NCI-H526 treated with DMSO at 0.1 percent for 48 hours (cell line): Measurements from ENCODE around the gene PTPRF.
A peak's percentile ranks its signal among the peaks of the same experiment; 100 is the strongest.

Source experiments
- DNase-seq: peaks from one replicate; lab custom pipeline; 2025; lab: John Stamatoyannopoulos, UW

PTPRF gene

DNA sequence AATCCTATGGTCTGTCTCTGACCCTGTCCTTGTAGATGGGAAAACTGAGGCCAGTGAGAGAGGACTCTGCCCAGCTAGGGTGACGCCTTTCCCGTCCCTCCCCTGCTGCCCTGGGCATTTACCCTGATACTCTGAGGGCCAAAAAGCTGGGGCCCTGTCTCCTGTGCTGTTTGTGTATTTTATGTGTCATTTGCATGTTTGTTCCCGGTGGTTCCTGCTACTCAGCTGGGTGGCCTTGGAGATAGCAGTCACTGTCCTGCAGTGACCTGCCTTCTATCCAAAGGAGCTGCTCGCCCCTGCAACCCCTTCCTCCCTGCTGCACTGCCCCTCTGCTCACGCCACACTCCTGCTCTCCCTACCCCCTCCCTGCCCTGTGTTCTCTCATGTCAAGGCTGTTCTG is 78.1 kb downstream of the PTPRF start:
- peak; percentile 59 for DNase-seq

DNA sequence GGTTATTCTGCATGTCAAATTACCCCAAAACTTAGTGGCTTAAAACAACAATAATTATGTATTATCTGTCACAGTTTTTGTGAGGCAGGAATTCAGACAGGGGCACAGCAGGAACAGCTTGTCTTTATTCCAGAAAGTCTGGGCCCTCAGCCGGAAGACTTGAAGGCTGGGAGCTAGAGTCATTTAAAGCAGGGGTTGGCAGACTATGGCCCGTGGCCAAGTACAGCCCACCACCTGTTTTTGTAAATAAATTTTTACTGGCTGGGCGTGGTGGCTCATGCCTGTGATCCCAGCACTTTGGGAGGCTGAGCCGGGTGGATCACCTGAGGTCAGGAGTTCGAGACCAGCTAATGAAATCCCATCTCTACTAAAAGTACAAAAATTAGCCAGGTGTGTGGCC is 79.7 kb downstream of the PTPRF start:
- no peak for DNase-seq

DNA sequence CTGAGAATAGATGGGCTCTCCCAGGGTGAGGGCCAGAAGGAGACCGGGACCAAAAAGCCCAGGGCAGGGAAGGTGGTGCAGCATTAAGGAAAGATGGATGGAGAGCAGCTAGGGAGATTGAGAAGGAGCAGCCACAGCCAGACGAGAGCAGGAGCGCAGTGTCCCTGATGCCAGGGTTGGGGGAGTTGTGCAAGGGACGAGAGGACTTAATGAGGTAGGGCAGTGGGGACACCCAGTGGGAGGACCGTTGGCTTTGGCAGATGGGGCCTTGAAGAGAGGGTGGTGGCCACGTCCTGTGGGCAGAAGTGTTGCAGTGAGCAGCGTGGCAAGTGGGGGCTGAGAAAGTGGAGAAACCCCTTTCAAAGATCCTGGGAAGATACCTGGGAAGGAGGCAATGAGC is 81.3 kb downstream of the PTPRF start:
- no peak for DNase-seq

DNA sequence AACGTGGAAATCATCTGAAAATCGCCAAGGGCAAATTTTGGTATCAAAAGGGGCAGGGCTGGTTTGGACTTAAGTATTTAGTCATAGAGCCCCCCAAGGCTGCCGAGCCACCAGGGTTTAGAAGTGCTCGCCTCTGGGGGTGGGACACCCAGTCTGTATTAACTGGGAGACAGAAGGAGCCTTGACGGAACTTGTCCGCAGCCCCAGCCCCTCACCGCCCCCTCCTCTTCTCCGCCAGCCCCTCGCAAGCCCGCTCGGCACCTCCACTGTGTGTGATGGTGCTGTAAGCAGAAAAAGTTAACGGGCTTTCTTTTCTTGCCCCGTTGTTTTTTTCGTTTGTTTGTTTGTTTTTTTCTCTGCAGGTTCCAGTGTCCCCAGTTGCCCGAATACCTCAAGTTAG is 81.7 kb downstream of the PTPRF start:
- no peak for DNase-seq

DNA sequence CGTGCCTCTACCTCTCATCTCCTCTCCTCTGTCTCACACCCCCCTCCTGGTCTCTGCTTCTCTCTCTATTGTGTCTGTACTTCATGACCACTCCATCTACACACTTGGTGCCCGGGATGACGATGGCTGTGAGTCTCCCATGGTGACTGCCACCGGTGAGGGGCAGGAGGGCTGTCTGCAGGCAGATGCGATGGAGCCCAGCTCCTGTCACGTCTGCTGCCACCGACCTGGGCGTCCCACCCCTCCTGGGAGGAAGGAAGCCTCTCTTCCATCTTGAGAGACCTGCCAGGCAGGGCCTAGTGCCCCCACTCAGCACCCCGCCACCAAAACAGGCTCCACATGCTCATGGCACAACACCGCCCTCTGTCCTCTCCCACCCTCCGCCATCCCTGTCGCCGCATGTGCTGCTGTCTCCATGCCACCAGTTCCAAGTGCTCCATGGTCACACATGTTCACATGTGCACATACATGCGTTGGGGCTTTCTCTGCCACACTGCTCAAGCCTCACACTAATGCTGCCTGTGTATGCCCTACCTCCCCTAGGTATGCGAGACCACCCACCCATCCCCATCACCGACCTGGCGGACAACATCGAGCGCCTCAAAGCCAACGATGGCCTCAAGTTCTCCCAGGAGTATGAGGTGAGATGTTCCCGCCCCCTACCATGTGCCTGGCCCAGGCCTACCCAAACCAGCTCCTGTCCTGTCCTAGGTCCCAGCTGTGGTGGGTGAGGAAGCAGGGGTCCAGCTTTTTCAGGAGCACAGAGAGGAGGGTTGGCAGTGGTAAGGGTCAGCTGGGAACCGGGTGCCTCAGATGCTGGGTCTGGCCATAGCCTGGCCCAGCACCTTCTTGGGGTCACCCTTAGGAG is 82.6 kb downstream of the PTPRF start:
- no peak for DNase-seq

DNA sequence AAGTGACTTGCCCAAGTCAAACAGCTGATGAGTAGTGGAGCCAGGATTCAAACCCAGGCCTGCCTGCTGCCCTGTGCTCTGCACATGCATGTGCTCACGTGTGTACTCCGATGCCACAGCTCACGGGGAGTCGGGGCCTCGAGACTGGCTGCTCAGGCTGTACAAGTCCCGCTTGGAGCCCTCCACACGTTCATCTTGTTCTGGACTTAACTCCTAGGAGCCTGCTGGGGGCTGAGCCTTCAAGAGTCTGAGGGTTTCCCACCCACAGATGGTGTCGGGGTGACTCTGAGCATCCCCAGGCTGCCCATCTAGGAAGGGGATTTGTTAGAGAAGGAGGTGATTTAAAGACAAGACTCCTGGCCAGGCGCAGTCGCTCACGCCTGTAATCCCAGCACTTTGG is 83.5 kb downstream of the PTPRF start:
- DNase-seq, result no peak

DNA sequence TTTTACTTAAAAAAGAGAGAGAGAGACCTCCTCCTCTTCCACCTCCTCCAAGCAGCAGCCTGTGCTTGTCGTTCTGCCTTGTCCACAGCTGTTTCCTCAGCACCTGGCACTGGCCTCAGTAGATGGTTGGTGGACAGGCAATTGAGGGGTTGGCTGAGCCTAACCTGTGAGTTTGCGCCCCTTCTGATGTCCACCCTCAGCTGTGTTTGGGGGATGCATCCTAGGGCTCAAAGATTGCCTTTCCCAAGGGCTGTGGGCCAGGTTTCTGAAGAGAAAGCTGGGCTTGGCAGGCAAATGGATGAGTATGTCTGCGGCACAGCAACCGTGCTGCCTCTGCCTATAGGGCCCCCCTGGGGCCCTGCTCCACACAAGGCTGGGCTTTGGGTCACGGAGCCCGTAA is 84.2 kb downstream of the PTPRF start:
- no peak for DNase-seq

DNA sequence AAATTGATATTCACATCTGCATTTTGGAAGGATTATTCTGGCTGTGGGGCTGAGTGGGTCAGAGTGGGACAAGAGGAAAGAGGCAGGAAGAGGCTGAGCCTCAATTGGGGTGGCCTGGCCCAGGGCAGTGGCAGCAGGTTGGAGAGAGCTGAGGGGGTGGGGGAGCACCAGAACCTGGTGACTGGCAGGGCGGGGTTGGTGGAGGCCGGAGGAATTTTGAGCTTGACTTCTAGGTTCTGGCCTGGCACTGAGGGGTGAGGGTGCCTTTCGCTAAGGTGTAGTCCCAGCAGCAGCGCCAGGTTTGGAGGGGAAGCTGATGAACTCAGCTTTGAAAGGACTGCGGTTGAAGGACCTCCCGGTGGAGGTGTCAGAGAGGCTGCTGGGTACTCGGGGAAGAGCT is 85.7 kb downstream of the PTPRF start:
- no peak for DNase-seq

DNA sequence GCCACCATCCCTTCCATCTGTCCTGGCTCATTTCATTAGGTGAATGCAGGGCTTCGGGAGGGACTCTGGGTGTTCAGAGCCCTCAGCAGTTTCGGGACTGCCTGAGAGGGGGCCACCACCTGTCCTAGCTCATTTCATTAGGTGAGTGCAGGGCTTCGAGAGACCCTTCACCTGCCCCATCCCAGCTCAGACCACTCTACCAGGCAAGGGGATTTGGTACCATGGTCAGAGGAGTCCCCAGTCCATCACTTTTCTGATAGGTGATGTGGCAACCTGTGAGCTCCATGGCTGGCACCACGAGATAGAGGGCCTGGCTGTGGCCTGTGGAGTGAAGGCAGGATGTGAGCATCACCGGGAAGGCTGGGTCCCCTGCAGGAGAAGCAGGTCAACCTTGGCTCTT is 86.3 kb downstream of the PTPRF start:
- DNase-seq, result no peak

DNA sequence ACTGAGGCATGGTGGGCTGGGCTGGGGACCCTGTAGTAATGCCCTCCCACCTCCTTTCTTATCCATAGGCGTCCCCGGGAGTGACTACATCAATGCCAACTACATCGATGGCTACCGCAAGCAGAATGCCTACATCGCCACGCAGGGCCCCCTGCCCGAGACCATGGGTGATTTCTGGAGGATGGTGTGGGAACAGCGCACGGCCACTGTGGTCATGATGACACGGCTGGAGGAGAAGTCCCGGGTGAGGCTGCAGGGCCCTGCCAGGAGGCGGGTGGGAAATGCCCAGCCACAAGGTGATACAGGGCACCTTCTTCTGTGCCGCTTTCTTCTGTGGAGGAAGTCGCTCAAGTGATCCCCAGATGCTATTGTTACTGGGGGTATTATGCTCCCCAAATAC is 87.0 kb downstream of the PTPRF start:
- DNase-seq, result no peak

DNA sequence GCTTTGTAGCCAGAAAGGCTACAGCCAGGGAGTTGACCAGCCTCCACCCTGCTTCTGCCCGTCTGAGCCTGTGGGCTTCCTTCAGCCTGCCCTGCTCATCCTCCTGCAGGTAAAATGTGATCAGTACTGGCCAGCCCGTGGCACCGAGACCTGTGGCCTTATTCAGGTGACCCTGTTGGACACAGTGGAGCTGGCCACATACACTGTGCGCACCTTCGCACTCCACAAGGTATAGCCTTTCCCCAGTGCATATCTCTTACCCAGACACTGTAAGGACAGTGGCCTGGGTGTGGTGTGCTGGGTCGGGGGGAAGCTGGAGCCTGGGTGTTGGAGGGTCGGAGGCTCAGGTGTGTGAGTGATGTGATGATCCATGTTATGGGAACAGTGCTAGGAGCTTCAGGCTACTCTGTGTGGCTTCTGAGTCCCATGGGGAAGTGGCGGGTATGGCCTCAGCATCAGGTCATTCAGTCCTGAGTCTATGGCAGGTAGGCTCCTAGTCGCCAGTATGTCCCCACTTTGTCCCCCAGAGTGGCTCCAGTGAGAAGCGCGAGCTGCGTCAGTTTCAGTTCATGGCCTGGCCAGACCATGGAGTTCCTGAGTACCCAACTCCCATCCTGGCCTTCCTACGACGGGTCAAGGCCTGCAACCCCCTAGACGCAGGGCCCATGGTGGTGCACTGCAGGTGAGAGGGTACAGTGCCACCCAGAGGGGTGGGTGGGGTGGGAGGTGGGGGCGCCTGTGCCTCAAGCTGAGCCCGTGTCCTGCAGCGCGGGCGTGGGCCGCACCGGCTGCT is 88.0 kb downstream of the PTPRF start:
- no peak for DNase-seq

DNA sequence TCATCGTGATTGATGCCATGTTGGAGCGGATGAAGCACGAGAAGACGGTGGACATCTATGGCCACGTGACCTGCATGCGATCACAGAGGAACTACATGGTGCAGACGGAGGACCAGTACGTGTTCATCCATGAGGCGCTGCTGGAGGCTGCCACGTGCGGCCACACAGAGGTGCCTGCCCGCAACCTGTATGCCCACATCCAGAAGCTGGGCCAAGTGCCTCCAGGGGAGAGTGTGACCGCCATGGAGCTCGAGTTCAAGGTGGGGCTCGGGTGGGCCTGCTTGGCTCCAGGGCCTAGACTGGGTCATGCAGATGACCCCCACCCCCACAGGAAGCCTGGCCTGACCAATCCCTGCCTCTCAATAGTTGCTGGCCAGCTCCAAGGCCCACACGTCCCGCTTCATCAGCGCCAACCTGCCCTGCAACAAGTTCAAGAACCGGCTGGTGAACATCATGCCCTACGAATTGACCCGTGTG is 88.7 kb downstream of the PTPRF start:
- no peak for DNase-seq

DNA sequence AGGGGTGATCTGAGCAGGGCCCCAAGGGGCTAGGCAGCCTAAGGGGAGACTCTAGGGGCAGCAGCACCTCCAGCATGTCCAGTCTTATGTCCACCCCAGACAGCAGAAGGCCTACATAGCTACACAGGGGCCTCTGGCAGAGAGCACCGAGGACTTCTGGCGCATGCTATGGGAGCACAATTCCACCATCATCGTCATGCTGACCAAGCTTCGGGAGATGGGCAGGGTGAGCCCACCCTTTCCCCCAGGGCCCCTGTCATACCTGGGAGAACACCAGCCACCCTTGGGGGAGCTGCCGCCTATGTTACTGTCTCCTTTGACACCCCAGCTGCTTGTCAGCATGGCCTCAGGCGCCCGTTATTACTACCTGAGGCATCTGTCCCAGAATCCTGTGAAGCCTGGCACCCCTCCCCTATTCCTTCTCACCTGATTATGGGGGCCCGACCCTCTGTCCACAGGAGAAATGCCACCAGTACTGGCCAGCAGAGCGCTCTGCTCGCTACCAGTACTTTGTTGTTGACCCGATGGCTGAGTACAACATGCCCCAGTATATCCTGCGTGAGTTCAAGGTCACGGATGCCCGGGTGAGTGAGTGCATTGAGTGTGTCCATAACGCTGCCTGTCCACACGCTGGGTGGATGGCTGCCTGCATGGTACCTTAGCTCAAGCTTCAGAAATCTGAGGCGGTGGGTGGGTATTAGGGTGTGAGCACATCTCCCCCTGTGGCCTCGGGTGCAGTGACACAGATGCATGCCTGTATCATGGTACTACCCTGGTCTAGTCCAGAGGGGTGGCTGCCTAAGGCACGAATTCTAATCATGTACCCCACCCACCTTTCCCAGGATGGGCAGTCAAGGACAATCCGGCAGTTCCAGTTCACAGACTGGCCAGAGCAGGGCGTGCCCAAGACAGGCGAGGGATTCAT is 89.6 kb downstream of the PTPRF start:
- DNase-seq, result no peak

DNA sequence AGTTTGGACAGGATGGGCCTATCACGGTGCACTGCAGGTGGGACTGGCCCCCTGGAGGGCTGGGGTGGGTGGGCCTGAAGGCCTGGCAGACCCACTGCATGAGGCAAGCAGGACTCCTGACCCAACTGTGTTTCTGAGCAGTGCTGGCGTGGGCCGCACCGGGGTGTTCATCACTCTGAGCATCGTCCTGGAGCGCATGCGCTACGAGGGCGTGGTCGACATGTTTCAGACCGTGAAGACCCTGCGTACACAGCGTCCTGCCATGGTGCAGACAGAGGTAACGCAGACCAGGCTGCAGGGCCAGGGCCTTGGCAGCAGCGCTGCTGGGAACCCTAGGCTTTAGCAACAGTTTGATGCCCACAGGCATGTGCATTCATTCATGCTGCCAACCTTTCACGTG is 90.3 kb downstream of the PTPRF start:
- DNase-seq, result no peak

DNA sequence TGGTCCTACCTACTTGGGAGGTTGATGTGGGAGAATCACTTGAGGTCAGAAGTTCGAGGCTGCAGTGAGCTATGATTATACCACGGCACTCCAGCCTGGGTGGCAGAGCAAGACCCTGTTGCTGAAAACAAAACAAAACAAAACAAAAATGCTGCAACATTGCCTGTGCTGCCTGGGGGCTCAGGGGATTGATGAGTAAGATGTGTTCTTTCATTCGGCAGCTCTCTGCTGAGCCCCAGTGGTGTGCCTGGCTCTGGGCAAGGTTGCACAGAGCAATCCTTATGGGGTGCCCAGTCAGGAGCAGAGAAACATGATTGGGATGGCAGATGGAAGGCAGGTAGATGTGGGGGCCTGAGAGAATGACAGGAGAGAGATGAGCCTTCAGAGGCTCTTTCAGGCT is 90.7 kb downstream of the PTPRF start:
- DNase-seq, result no peak

DNA sequence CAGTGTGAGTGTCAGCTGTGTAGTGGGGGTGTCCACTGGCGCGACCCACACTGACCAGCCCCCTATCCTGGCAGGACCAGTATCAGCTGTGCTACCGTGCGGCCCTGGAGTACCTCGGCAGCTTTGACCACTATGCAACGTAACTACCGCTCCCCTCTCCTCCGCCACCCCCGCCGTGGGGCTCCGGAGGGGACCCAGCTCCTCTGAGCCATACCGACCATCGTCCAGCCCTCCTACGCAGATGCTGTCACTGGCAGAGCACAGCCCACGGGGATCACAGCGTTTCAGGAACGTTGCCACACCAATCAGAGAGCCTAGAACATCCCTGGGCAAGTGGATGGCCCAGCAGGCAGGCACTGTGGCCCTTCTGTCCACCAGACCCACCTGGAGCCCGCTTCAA is 91.2 kb downstream of the PTPRF start:
- DNase-seq, result no peak

DNA sequence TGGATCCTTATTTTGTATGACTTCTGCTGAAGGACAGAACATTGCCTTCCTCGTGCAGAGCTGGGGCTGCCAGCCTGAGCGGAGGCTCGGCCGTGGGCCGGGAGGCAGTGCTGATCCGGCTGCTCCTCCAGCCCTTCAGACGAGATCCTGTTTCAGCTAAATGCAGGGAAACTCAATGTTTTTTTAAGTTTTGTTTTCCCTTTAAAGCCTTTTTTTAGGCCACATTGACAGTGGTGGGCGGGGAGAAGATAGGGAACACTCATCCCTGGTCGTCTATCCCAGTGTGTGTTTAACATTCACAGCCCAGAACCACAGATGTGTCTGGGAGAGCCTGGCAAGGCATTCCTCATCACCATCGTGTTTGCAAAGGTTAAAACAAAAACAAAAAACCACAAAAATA is 91.8 kb downstream of the PTPRF start:
- no peak for DNase-seq

DNA sequence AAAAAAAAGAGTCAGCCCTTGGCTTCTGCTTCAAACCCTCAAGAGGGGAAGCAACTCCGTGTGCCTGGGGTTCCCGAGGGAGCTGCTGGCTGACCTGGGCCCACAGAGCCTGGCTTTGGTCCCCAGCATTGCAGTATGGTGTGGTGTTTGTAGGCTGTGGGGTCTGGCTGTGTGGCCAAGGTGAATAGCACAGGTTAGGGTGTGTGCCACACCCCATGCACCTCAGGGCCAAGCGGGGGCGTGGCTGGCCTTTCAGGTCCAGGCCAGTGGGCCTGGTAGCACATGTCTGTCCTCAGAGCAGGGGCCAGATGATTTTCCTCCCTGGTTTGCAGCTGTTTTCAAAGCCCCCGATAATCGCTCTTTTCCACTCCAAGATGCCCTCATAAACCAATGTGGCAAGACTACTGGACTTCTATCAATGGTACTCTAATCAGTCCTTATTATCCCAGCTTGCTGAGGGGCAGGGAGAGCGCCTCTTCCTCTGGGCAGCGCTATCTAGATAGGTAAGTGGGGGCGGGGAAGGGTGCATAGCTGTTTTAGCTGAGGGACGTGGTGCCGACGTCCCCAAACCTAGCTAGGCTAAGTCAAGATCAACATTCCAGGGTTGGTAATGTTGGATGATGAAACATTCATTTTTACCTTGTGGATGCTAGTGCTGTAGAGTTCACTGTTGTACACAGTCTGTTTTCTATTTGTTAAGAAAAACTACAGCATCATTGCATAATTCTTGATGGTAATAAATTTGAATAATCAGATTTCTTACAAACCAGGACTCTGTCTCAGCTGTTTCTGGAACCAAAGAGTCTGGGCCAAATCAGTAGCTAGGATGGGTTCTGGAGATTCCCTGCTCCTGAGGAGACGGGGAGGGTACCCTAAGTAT is 92.5 kb downstream of the PTPRF start:
- no peak for DNase-seq

DNA sequence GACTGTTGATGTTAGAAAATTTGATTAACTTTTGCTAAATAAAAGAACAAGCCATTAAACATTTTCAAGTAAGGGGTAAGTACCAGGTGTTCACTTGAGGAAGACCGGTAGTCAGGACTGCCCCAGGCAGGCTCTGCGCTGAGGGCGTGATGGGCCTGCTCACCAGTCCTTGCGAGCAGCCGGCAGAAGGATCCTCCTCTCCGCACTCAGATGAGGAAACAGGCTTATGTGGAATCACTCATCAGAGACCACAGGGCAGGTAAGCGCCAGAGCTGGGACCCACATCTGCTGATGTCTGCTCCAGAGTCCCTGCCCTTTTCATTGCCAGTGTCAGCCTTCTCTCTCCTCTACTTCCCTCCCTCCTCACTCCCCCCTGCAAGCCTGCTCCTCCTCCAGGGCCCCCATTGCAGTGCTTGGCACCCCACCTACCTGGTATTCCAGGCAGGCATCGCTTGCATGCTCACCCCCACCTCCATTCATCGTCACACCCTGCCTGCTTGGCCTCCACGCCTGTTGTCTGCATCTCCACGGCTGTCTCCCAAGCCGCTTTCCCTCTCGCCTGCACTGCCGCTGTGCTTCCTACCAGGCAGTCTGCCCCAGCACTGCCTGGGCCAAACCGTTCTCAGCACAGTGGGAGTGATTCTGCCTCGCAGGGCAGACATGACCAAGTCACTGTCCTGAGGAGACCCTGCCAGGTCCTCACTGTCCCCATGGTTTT is 94.5 kb downstream of the PTPRF start:
- no peak for DNase-seq

DNA sequence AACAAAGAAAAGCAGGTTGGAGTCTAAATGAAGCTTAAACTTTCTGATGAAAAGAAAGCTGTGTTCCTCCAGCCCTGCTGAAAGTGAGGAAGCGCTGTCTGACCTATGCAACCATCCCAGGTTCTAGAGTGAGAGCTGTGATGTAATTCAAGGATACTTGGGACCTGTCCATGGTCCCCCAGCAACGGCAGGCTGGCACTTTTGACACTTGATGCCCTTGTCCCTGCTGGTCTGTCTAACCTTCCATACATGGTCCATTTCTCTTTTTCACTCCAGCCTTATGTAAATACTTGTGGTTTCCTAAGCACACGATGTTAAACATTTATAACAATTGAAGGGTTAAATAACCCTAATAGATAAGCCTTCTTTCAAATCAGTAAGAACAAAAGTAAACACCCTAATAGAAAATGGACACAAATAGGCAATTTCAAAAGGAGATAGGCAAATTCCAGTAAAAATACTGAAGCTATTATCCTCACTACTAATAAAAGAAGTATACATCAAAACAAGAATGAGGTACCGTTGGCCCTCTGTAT is 101.5 kb downstream of the PTPRF start:
- DNase-seq, result peak; percentile 65
